Epithelial cell of umbilical artery (primary cell): ENCODE results near the gene CEBPE. TPM values are rescaled to one million over a fixed set of nuclear protein-coding genes. Genes with fewer than 3 reads are reported as not detected.

Experiments used
- total RNA-seq: library from RNA; depleted of rRNA; stranded (reverse); fragments of >200 nt; gene quantifications from 2 replicates; pipeline ENCODE4 v1.2.3, GENCODE V29; 2014

The CEBPE gene
- total RNA-seq, result not detected in 2 replicates

DNA sequence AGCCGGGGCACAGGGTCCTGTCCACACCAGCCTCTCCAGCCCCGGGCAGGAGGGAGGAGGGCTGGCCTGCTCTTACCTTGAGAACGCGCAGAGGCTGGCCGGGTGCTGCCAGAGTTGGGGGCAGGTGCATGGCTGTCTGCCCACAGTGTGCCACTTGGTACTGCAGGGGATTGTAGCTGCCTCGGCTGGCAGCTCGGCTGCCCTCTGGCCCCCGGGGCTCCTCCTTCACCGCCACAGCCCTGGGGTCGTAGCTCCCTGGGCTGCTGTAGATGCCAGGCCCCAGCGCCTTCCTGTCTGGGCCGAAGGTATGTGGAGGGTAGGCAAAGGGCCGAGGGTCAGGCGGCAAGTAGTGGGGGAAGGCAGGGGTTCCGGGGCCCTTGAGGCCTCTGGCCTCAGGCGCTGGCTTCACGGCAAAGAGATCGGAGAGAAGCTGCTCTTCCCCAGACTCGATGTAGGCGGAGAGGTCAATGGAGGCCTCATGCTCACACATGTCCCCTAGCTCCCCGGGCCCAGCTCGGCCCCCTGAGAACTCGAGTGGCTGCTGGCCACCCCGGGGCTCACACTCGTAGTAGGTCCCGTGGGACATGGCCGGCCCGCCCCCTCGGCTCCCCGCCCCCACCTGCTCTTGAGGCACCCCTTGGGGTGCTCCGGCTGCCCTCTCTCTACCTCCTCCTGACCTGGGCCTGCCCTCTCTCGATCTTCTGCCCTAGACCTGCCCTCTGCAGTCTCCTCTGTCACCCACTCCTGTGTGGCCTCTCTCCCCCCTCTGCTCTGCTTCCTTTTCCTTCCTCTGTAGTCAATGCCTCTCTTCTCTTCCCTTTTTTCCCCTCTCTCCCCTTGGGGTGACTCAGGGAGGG, at the start of gene CEBPE:
Gene CEBPE (minus strand): TSS at position 750 of the 857 bp plus-strand sequence. CDS start 164 bp downstream, at position 586.

DNA sequence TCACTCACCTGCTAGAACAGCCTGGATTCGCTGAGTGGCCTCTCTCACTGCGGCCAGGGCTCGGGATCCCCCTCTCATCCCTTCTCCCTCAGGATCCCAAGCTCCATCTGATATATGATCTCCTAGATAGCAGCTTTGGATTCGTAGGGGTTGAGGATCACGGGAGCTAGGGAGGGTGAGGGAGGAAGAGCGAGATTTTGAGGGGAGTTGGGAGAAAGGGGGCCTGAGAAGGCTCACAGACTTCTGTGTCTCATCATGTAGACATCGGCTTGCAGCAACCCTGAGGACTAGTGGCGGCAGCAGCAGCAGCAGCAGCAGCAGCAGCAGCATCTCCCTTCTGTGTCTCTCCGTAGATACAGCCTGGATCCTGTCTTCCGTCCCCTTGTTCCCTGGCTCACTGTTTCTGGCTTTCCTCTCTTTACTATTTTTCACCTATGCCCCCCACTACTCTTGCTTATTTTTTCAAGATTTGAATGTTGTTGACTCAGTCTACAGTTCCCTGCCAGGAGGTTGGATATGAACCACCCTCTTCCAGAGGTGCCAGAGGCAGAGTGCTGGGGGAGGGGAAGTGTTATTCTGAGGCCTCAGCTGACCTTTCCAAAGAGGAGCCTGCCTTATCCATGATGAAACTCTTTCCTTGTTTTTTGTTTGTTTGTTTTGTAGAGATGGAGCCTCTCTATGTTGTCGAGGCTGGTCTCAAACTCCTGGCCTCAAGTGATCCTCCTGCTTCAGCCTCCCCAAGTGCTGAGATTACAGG, 14.3 kb downstream of the CEBPE start, which contains the start of gene CIROP:
Gene CIROP (minus strand): TSS at position 399 of the 757 bp plus-strand sequence. CDS start 69 bp downstream, at position 330.

DNA sequence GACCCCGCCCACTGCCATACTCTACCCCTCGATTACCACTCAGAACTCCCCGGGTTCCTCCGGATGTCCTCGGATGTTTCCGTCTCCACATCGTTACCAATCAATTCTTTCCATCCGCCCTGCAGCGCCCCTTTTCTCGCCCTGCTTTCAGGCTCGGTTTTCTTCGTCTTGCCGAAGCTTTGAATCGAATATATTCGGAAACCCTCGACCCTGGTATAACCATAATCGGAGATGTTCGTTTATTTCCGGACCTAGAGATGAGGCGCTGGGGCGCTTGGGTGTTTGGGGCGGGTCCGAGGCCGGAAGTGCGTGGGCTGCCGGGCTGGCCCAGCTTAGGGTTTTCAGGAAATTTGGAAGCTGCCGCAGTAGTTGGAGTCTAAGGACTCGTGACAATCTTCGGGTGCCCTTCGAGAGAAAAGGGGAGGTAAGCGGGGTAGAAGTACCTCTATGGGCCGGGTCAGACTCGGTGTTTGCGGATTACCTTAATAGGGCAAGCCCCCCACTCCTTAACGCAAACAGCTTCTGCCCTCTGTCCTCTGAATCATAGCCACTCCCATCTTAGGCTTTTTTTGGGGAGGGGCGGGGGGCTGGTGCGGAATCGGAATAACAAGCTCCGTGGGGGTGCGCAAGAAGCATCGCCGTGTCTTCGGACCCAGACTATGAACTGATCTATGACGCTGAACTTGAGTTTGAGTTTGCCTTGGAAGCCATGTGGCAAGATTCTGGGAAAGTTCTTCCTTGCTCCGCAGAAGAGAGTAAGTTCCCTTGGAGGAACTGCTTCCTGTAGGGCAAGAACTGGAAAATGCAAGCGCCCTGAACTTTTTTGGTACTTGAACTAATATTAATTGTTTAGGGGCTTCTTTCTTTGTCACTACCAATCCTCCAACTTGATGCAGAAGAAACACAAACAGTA, 23.6 kb downstream of the CEBPE start, which contains the start of gene C14orf119:
Gene C14orf119 (plus strand): TSS at position 310 of the 913 bp plus-strand sequence. CDS start 2,154 bp downstream, outside the sequence.

DNA sequence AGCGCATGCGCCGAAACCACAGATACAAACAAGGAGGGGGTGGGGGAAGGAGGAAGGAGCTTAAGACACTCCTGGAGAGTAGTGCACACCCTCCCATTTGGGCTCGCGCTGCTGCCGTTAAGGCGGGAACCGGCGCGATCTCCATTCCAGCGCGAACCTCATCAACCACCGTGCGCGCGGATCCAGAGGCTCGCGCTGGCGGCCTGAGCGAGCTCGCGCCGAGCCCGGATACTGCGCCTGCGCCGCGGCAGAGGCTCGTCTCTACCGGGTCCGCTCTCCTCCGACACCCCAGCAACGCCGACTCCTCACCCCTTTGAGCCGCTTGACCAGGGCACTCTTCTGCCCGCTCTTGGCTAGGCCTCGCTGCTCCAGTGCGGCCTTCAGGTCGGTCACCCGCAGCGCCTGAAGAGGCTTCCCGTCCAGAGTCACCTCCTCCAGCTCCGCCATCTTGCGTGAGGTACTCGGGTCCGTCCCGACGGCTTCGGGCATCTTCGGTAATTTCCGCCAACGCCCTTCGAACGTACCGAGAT, 24.3 kb downstream of the CEBPE start, which contains the start of gene ACIN1:
Gene ACIN1 (minus strand): TSS at position 471 of the 530 bp plus-strand sequence. CDS start 24 bp downstream, at position 447.

Other genes with a start within 250 kb of the CEBPE start
- gene LRP10, start 247.5 kb downstream of the CEBPE start, total RNA-seq, result 37.5 and 40.0 TPM in 2 replicates
- under 0.01 TPM in 1 of 2 replicates, not detected in the other for gene REM2, start 236.0 kb downstream of the CEBPE start, total RNA-seq
- gene RBM23, start 200.1 kb downstream of the CEBPE start, total RNA-seq, result 53.6 and 188 TPM in 2 replicates
- gene PRMT5, start 189.9 kb downstream of the CEBPE start, total RNA-seq, result 61.9 and 88.7 TPM in 2 replicates
- 56.8 and 67.9 TPM in 2 replicates for gene HAUS4, start 162.2 kb downstream of the CEBPE start, total RNA-seq
- gene AJUBA, start 136.7 kb downstream of the CEBPE start, total RNA-seq, result 53.6 and 89.1 TPM in 2 replicates
- gene C14orf93, start 109.1 kb downstream of the CEBPE start, total RNA-seq, result 4.5 and 5.6 TPM in 2 replicates
- 287 and 492 TPM in 2 replicates for gene PSMB5, start 84.4 kb downstream of the CEBPE start, total RNA-seq
- gene PSMB11, start 77.0 kb downstream of the CEBPE start, total RNA-seq, result not detected in 2 replicates
- 7.5 and 12.5 TPM in 2 replicates for gene CDH24, start 61.7 kb downstream of the CEBPE start, total RNA-seq
- 57.5 and 65.7 TPM in 2 replicates for gene ACIN1, start 24.1 kb downstream of the CEBPE start, total RNA-seq
- 48.7 and 60.8 TPM in 2 replicates for gene C14orf119, start 23.8 kb downstream of the CEBPE start, total RNA-seq
- not detected in 2 replicates for gene CIROP, start 14.3 kb downstream of the CEBPE start, total RNA-seq
- 0.65 and 1.7 TPM in 2 replicates for gene SLC7A8, start 64.4 kb upstream of the CEBPE start, total RNA-seq
- not detected in 2 replicates for gene RNF212B, start 118.7 kb upstream of the CEBPE start, total RNA-seq
- gene HOMEZ, start 166.9 kb upstream of the CEBPE start, total RNA-seq, result 2.9 and 4.3 TPM in 2 replicates
- 0.76 and 0.97 TPM in 2 replicates for gene PPP1R3E, start 183.6 kb upstream of the CEBPE start, total RNA-seq
- 13.4 and 16.9 TPM in 2 replicates for gene BCL2L2, start 187.6 kb upstream of the CEBPE start, total RNA-seq
- gene PABPN1, start 202.2 kb upstream of the CEBPE start, total RNA-seq, result 89.3 and 89.7 TPM in 2 replicates
- gene SLC22A17, start 233.6 kb upstream of the CEBPE start, total RNA-seq, result 1.6 and 2.6 TPM in 2 replicates
- gene EFS, start 245.9 kb upstream of the CEBPE start, total RNA-seq, result not detected in 2 replicates